KMS-11 (cell line): Measurements from ENCODE around the gene HCN1.

ENCODE experiments used
- H2AFZ ChIP-seq: fragments of 200-600 bp; sonication (generic); 2 replicates; pipeline ENCODE4 v1.6.1; 2016; ENCODE audit warnings: antibody characterized with exemption, mixed run types, low read depth
- H3K27ac ChIP-seq: fragments of 200-600 bp; sonication (generic); 2 replicates; pipeline ENCODE4 v1.6.1; 2016; ENCODE audit warnings: mild to moderate bottlenecking, mixed run types
- H3K27me3 ChIP-seq: fragments of 200-600 bp; sonication (generic); 2 replicates; pipeline ENCODE4 v1.6.1; 2017; ENCODE audit warnings: mild to moderate bottlenecking, low read depth, mixed run types, moderate library complexity; ENCODE audit not compliant: insufficient read depth
- H3K36me3 ChIP-seq: fragments of 200-600 bp; sonication (generic); 2 replicates; pipeline ENCODE4 v1.6.1; 2017; ENCODE audit warnings: mild to moderate bottlenecking, mixed run types; ENCODE audit not compliant: insufficient read depth
- H3K4me1 ChIP-seq: fragments of 200-600 bp; sonication (generic); 2 replicates; pipeline ENCODE4 v1.6.1; 2016; ENCODE audit warnings: mild to moderate bottlenecking, low read depth, mixed run types; ENCODE audit not compliant: poor library complexity, severe bottlenecking
- H3K4me2 ChIP-seq: fragments of 200-600 bp; sonication (generic); 2 replicates; pipeline ENCODE4 v1.7.0; 2016; ENCODE audit warnings: mild to moderate bottlenecking, mixed run types
- H3K4me3 ChIP-seq: fragments of 200-600 bp; sonication (generic); IDR thresholded peaks from 2 replicates; pipeline ENCODE4 v1.6.1; 2017; ENCODE audit warnings: low read depth, low read length, mixed read lengths; ENCODE audit not compliant: insufficient read depth
- H3K79me2 ChIP-seq: fragments of 200-600 bp; sonication (generic); 2 replicates; pipeline ENCODE4 v1.6.1; 2016; ENCODE audit warnings: low read depth, mixed run types; ENCODE audit not compliant: insufficient read depth
- H3K9ac ChIP-seq: fragments of 200-600 bp; sonication (generic); 2 replicates; pipeline ENCODE4 v1.6.1; 2016; ENCODE audit warnings: mild to moderate bottlenecking, mixed run types
- H4K20me1 ChIP-seq: fragments of 200-600 bp; sonication (generic); 2 replicates; pipeline ENCODE4 v1.6.1; 2016; ENCODE audit warnings: mild to moderate bottlenecking, mixed run types; ENCODE audit not compliant: insufficient read depth
- TF ChIP-seq, protein P1 (sequence below): fragments of 200-600 bp; sonication (generic); conservative IDR thresholded peaks from 2 replicates; pipeline ENCODE4 v1.6.1; 2017; ENCODE audit warnings: low read depth, mild to moderate bottlenecking, antibody characterized with exemption, low read length, moderate library complexity, mixed read lengths

The HCN1 gene

DNA sequence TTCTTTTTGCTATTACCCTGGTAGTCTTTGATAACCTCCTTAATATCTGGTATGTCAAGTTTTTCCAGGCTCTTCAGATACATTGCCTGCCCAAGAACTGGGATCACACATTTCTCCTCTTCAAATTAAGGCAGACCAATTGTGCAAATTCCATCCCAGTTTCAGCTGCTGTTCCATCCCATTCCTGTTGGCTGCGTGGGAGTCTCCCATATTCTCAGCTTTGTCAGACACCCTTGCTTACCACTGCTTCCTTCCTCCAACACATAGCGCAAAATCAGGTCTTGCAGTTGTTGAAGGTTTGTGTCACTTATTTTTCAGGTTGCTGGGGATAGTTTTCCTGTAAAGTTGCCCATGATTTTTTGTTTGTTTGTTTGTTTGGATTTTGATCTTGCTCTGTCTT, 15.2 kb downstream of the HCN1 start:
- no peak overlapping the region for H2AFZ ChIP-seq
- no peaks in the 10 kb centered on the region for H3K79me2 ChIP-seq
- H4K20me1 ChIP-seq, result no peaks in the 10 kb centered on the region
- no peak overlapping the region for H3K27ac ChIP-seq
- H3K9ac ChIP-seq, result no peak overlapping the region
- H3K4me3 ChIP-seq, result no peak overlapping the region
- no peak overlapping the region for H3K4me2 ChIP-seq
- H3K4me1 ChIP-seq, result no peaks in the 10 kb centered on the region
- no peaks in the 10 kb centered on the region for H3K36me3 ChIP-seq
- TF ChIP-seq, protein P1, sequence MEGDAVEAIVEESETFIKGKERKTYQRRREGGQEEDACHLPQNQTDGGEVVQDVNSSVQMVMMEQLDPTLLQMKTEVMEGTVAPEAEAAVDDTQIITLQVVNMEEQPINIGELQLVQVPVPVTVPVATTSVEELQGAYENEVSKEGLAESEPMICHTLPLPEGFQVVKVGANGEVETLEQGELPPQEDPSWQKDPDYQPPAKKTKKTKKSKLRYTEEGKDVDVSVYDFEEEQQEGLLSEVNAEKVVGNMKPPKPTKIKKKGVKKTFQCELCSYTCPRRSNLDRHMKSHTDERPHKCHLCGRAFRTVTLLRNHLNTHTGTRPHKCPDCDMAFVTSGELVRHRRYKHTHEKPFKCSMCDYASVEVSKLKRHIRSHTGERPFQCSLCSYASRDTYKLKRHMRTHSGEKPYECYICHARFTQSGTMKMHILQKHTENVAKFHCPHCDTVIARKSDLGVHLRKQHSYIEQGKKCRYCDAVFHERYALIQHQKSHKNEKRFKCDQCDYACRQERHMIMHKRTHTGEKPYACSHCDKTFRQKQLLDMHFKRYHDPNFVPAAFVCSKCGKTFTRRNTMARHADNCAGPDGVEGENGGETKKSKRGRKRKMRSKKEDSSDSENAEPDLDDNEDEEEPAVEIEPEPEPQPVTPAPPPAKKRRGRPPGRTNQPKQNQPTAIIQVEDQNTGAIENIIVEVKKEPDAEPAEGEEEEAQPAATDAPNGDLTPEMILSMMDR, result no peak
- no peaks in the 10 kb centered on the region for H3K27me3 ChIP-seq

DNA sequence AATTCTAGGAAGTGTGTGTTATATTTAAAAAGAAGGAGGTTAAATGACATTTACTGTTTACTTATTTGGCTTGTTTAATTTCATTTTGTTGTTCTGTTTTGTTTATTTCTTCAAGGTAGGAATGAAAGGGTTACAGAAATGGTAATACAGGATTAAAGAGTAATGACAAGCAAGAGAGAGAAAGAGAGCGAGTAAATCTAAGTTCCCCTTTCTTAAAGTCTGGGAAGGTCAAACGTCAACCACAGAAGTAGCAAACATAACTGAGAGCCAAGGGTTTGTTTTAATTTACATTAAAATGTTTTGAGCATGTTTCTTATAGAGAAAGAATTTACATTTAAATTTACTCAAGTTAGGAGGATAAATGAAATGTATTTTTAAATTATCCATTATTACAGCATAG, 18.7 kb downstream of the HCN1 start:
- TF ChIP-seq, protein P1, result no peak
- Histone ChIP-seq H3K9ac (no peak overlapping the region), H3K27me3 (no peaks in the 10 kb centered on the region), H3K4me3 (no peak overlapping the region), H2AFZ (no peak overlapping the region), H3K27ac (no peak overlapping the region), H3K4me1 (no peaks in the 10 kb centered on the region), H4K20me1 (no peaks in the 10 kb centered on the region), H3K79me2 (no peaks in the 10 kb centered on the region), H3K4me2 (no peak overlapping the region), H3K36me3 (no peaks in the 10 kb centered on the region)

DNA sequence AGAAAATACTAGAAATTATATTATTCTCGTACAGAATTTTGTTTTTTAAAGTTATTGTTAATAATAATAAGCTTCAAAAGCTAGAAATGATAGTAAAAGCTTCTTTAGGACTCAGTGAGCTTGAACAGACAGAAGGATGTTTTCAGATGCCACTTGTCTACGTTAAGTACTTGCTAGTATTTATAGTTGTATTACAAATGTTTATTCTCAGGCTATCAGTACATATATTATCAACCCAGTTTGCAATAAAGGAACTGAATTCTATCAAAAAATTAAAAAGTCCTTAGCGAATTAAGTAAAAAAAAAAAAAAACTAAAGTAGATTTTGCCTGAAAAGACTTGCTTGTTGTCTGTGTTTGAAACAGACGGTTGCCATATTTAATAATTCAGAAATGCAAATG, 23.9 kb downstream of the HCN1 start:
- no peaks in the 10 kb centered on the region for H3K36me3 ChIP-seq
- TF ChIP-seq, protein P1, result no peak

DNA sequence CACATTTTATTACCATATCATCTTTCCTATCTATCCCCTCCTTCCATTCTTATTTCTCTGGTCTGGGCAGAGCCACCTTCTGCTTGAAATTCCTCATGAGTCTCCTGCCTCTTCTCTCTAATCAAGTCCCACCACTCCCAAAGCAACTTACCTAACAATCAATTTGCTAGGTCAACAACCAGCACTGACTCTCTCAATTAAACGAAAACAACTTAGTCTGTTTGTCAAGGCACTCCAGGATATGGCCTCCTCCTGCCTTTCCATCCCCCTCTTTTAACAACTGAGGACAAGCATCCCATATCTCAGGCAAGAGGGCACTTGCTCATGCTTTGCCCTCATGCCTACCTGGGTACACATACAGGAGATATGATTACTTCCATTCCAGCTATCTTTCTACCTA, 47.4 kb downstream of the HCN1 start:
- H3K27me3 ChIP-seq, result no peaks in the 10 kb centered on the region
- H3K27ac ChIP-seq, result no peak overlapping the region
- H3K9ac ChIP-seq, result no peak overlapping the region
- H3K4me3 ChIP-seq, result no peak overlapping the region
- TF ChIP-seq, protein P1, result no peak
- no peaks in the 10 kb centered on the region for H3K4me1 ChIP-seq
- H2AFZ ChIP-seq, result no peak overlapping the region
- H3K36me3 ChIP-seq, result no peaks in the 10 kb centered on the region
- H4K20me1 ChIP-seq, result no peaks in the 10 kb centered on the region
- H3K79me2 ChIP-seq, result no peaks in the 10 kb centered on the region
- no peak overlapping the region for H3K4me2 ChIP-seq

More for the DNA sequence above, 23.9 kb downstream of the HCN1 start:
- no peaks in the 10 kb centered on the region for H3K4me1 ChIP-seq
- H4K20me1 ChIP-seq, result no peaks in the 10 kb centered on the region
- H3K27ac ChIP-seq, result no peak overlapping the region
- no peak overlapping the region for H3K4me2 ChIP-seq
- H2AFZ ChIP-seq, result no peak overlapping the region
- H3K27me3 ChIP-seq, result no peaks in the 10 kb centered on the region
- no peaks in the 10 kb centered on the region for H3K79me2 ChIP-seq
- no peak overlapping the region for H3K9ac ChIP-seq
- no peak overlapping the region for H3K4me3 ChIP-seq
